ENCODE results near the gene PHEX.

Gene PHEX

GRCh38 chrX:22128961-22129360, 96.8 kb downstream of the PHEX start:
- H3K9me3 ChIP-seq (ENCODE audit: control insufficient read depth in 1 of 2, low read length in 2 of 2), result no peaks in the 10 kb centered on the region
- no peak overlapping the region for H3K27ac ChIP-seq (ENCODE audit: low read length)
- H3K4me1 ChIP-seq (ENCODE audit: control insufficient read depth in 1 of 2, insufficient read depth in 2 of 2, low read length in 2 of 2), result no peaks in the 10 kb centered on the region
- no peak overlapping the region for H3K4me3 ChIP-seq (ENCODE audit: low read depth in 1 of 2, low read length in 2 of 2)
- H3K27me3 ChIP-seq (ENCODE audit: low read depth, low read length), result no peaks in the 10 kb centered on the region
- no peaks in the 10 kb centered on the region for H3K36me3 ChIP-seq (ENCODE audit: control insufficient read depth in 1 of 2, insufficient read depth in 2 of 2, low read length in 2 of 2)

- no peaks in the 10 kb centered on the region for H3K36me3 ChIP-seq (ENCODE audit: control insufficient read depth in 1 of 2, insufficient read depth in 2 of 2, low read length in 2 of 2)
- no peaks in the 10 kb centered on the region for H3K9me3 ChIP-seq (ENCODE audit: control insufficient read depth in 1 of 2, low read length in 2 of 2)
- H3K4me1 ChIP-seq (ENCODE audit: control insufficient read depth in 1 of 2, insufficient read depth in 2 of 2, low read length in 2 of 2), result peaks cover 0 to 5% of the 10 kb centered on the region in 2 donors
- H3K27ac ChIP-seq (ENCODE audit: low read length), result no peak overlapping the region
- no peak overlapping the region for H3K4me3 ChIP-seq (ENCODE audit: low read depth in 1 of 2, low read length in 2 of 2)
- no peaks in the 10 kb centered on the region for H3K27me3 ChIP-seq (ENCODE audit: low read depth, low read length)
Measured at GRCh38 chrX:22134681-22135080, 102.6 kb downstream of the PHEX start.

- peaks cover 0 to 5% of the 10 kb centered on the region in 2 donors for H3K4me1 ChIP-seq (ENCODE audit: control insufficient read depth in 1 of 2, insufficient read depth in 2 of 2, low read length in 2 of 2)
- H3K9me3 ChIP-seq (ENCODE audit: control insufficient read depth in 1 of 2, low read length in 2 of 2), result no peaks in the 10 kb centered on the region
- peak overlapping the region; percentile 19 for H3K27ac ChIP-seq (ENCODE audit: low read length)
- no peaks in the 10 kb centered on the region for H3K36me3 ChIP-seq (ENCODE audit: control insufficient read depth in 1 of 2, insufficient read depth in 2 of 2, low read length in 2 of 2)
- no peaks in the 10 kb centered on the region for H3K27me3 ChIP-seq (ENCODE audit: low read depth, low read length)
- no peak overlapping the region for H3K4me3 ChIP-seq (ENCODE audit: low read depth in 1 of 2, low read length in 2 of 2)
Measured at GRCh38 chrX:22135171-22135711, 103.1 kb downstream of the PHEX start.

GRCh38 chrX:22135994-22136684, 104.0 kb downstream of the PHEX start:
- H3K27ac ChIP-seq (ENCODE audit: low read length), result peak overlapping the region; percentile 67

GRCh38 chrX:22136711-22137110, 104.6 kb downstream of the PHEX start:
- Histone ChIP-seq H3K27me3 (ENCODE audit: low read depth, low read length) (no peaks in the 10 kb centered on the region), H3K4me3 (ENCODE audit: low read depth in 1 of 2, low read length in 2 of 2) (peak overlapping the region in 1 of 2 donors; percentile 8), H3K36me3 (ENCODE audit: control insufficient read depth in 1 of 2, insufficient read depth in 2 of 2, low read length in 2 of 2) (no peaks in the 10 kb centered on the region), H3K4me1 (ENCODE audit: control insufficient read depth in 1 of 2, insufficient read depth in 2 of 2, low read length in 2 of 2) (peaks cover 0 to 5% of the 10 kb centered on the region in 2 donors), H3K27ac (ENCODE audit: low read length) (peak overlapping the region; percentile 67), H3K9me3 (ENCODE audit: control insufficient read depth in 1 of 2, low read length in 2 of 2) (no peaks in the 10 kb centered on the region)

More at GRCh38 chrX:22135994-22136684, 104.0 kb downstream of the PHEX start:
- Histone ChIP-seq H3K9me3 (ENCODE audit: control insufficient read depth in 1 of 2, low read length in 2 of 2) (no peaks in the 10 kb centered on the region), H3K36me3 (ENCODE audit: control insufficient read depth in 1 of 2, insufficient read depth in 2 of 2, low read length in 2 of 2) (no peaks in the 10 kb centered on the region), H3K4me3 (ENCODE audit: low read depth in 1 of 2, low read length in 2 of 2) (peak overlapping the region in 1 of 2 donors; percentile 8), H3K27me3 (ENCODE audit: low read depth, low read length) (no peaks in the 10 kb centered on the region), H3K4me1 (ENCODE audit: control insufficient read depth in 1 of 2, insufficient read depth in 2 of 2, low read length in 2 of 2) (peaks cover 0 to 5% of the 10 kb centered on the region in 2 donors)

GRCh38 chrX:22139822-22140221, 107.7 kb downstream of the PHEX start:
- no peak overlapping the region for H3K4me3 ChIP-seq (ENCODE audit: low read depth in 1 of 2, low read length in 2 of 2)

GRCh38 chrX:22141047-22141730, 109.1 kb downstream of the PHEX start:
- Histone ChIP-seq H3K9me3 (ENCODE audit: control insufficient read depth in 1 of 2, low read length in 2 of 2) (no peaks in the 10 kb centered on the region), H3K36me3 (ENCODE audit: control insufficient read depth in 1 of 2, insufficient read depth in 2 of 2, low read length in 2 of 2) (no peaks in the 10 kb centered on the region), H3K27me3 (ENCODE audit: low read depth, low read length) (no peaks in the 10 kb centered on the region), H3K27ac (ENCODE audit: low read length) (no peak overlapping the region), H3K4me1 (ENCODE audit: control insufficient read depth in 1 of 2, insufficient read depth in 2 of 2, low read length in 2 of 2) (peaks cover 0 to 5% of the 10 kb centered on the region in 2 donors), H3K4me3 (ENCODE audit: low read depth in 1 of 2, low read length in 2 of 2) (no peak overlapping the region)

More at GRCh38 chrX:22139822-22140221, 107.7 kb downstream of the PHEX start:
- no peak overlapping the region for H3K27ac ChIP-seq (ENCODE audit: low read length)
- no peaks in the 10 kb centered on the region for H3K36me3 ChIP-seq (ENCODE audit: control insufficient read depth in 1 of 2, insufficient read depth in 2 of 2, low read length in 2 of 2)
- peaks cover 0 to 5% of the 10 kb centered on the region in 2 donors for H3K4me1 ChIP-seq (ENCODE audit: control insufficient read depth in 1 of 2, insufficient read depth in 2 of 2, low read length in 2 of 2)
- H3K9me3 ChIP-seq (ENCODE audit: control insufficient read depth in 1 of 2, low read length in 2 of 2), result no peaks in the 10 kb centered on the region
- H3K27me3 ChIP-seq (ENCODE audit: low read depth, low read length), result no peaks in the 10 kb centered on the region

- Histone ChIP-seq H3K4me1 (ENCODE audit: control insufficient read depth in 1 of 2, insufficient read depth in 2 of 2, low read length in 2 of 2) (no peaks in the 10 kb centered on the region), H3K4me3 (ENCODE audit: low read depth in 1 of 2, low read length in 2 of 2) (no peak overlapping the region)
Measured at GRCh38 chrX:22147214-22147613, 115.1 kb downstream of the PHEX start.

GRCh38 chrX:22147942-22148341, 115.8 kb downstream of the PHEX start:
- Histone ChIP-seq H3K4me3 (ENCODE audit: low read depth in 1 of 2, low read length in 2 of 2) (no peak overlapping the region), H3K27ac (ENCODE audit: low read length) (no peak overlapping the region), H3K27me3 (ENCODE audit: low read depth, low read length) (no peaks in the 10 kb centered on the region)

More at GRCh38 chrX:22147214-22147613, 115.1 kb downstream of the PHEX start:
- H3K36me3 ChIP-seq (ENCODE audit: control insufficient read depth in 1 of 2, insufficient read depth in 2 of 2, low read length in 2 of 2), result no peaks in the 10 kb centered on the region
- no peaks in the 10 kb centered on the region for H3K27me3 ChIP-seq (ENCODE audit: low read depth, low read length)
- H3K9me3 ChIP-seq (ENCODE audit: control insufficient read depth in 1 of 2, low read length in 2 of 2), result no peaks in the 10 kb centered on the region
- no peak overlapping the region for H3K27ac ChIP-seq (ENCODE audit: low read length)

GRCh38 chrX:22148565-22148964, 116.4 kb downstream of the PHEX start:
- H3K27ac ChIP-seq (ENCODE audit: low read length), result no peak overlapping the region
- no peak overlapping the region for H3K4me3 ChIP-seq (ENCODE audit: low read depth in 1 of 2, low read length in 2 of 2)
- H3K4me1 ChIP-seq (ENCODE audit: control insufficient read depth in 1 of 2, insufficient read depth in 2 of 2, low read length in 2 of 2), result no peaks in the 10 kb centered on the region
- H3K36me3 ChIP-seq (ENCODE audit: control insufficient read depth in 1 of 2, insufficient read depth in 2 of 2, low read length in 2 of 2), result no peaks in the 10 kb centered on the region
- no peaks in the 10 kb centered on the region for H3K9me3 ChIP-seq (ENCODE audit: control insufficient read depth in 1 of 2, low read length in 2 of 2)
- no peaks in the 10 kb centered on the region for H3K27me3 ChIP-seq (ENCODE audit: low read depth, low read length)

More at GRCh38 chrX:22147942-22148341, 115.8 kb downstream of the PHEX start:
- Histone ChIP-seq H3K36me3 (ENCODE audit: control insufficient read depth in 1 of 2, insufficient read depth in 2 of 2, low read length in 2 of 2) (no peaks in the 10 kb centered on the region), H3K4me1 (ENCODE audit: control insufficient read depth in 1 of 2, insufficient read depth in 2 of 2, low read length in 2 of 2) (no peaks in the 10 kb centered on the region), H3K9me3 (ENCODE audit: control insufficient read depth in 1 of 2, low read length in 2 of 2) (no peaks in the 10 kb centered on the region)

- no peaks in the 10 kb centered on the region for H3K36me3 ChIP-seq (ENCODE audit: control insufficient read depth in 1 of 2, insufficient read depth in 2 of 2, low read length in 2 of 2)
- no peaks in the 10 kb centered on the region for H3K9me3 ChIP-seq (ENCODE audit: control insufficient read depth in 1 of 2, low read length in 2 of 2)
- H3K4me3 ChIP-seq (ENCODE audit: low read depth in 1 of 2, low read length in 2 of 2), result no peak overlapping the region
- no peak overlapping the region for H3K27ac ChIP-seq (ENCODE audit: low read length)
- no peaks in the 10 kb centered on the region for H3K4me1 ChIP-seq (ENCODE audit: control insufficient read depth in 1 of 2, insufficient read depth in 2 of 2, low read length in 2 of 2)
- no peaks in the 10 kb centered on the region for H3K27me3 ChIP-seq (ENCODE audit: low read depth, low read length)
Measured at GRCh38 chrX:22150371-22150770, 118.2 kb downstream of the PHEX start.

Measured in muscle layer of duodenum (tissue), 2 donors.